IPS DF 4.7 (cell line): ENCODE results near the gene TGFBRAP1.
"Not testable (repeated sequence)": the region's sequence is repeated elsewhere in the genome, so short reads cannot be mapped to it uniquely, and the experiment has no call there.

Source experiments
- DNase-seq: peaks from one replicate; pipeline ENCODE4 v3.0.0-alpha.2; 2013; ENCODE audit warnings: low spot score; ENCODE audit errors: extremely low read depth

Gene TGFBRAP1

DNA sequence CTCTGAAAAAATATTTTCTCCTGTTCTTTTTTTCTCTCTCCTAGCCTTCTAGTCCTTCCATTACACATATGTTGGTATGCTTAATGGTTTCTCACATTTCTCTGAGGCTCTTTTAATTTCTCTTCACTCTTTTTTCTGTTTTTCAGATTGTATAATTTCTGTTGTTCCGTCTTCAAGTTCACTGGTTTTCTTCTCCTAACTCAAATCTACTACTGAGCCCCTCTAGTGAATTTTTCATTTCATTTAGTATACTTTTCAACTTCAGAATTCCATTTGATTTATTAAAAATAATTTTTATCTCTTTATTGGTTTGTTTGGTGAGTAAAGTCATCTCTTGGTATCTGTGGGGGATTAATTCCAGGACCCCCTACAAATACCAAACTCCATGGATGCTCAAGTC, 27.6 kb upstream of the TGFBRAP1 start:
- DNase-seq: no peak

DNA sequence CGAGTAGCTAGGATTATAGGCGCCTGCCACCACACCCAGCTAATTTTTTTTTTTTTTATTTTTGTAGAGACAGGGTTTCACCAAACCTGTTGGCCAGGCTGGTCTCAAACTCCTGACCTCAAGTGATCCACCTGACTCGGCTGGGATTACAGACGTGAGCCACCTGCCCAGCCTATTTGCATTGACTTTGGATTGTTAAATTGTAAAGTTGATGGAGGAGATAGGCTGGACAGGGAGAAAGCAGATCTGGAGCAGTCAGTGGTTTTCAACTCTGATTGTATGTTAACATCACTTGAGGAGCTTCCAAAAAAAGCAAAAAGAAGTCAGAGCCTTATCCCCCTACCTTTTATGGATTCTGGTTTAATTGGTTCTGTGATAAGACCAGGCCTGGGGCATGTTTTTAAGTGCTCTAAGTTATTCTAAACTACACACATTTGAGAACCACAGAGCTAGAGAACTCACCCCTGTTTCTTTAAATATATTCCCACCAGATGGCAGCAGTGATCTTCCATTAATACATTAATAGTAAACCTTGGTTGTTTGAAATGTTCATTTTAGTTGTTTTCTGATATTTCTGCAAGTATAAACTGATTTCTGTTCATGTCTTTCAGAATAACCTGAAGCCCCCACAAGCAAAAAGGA, 15.3 kb upstream of the TGFBRAP1 start:
- no peak for DNase-seq

DNA sequence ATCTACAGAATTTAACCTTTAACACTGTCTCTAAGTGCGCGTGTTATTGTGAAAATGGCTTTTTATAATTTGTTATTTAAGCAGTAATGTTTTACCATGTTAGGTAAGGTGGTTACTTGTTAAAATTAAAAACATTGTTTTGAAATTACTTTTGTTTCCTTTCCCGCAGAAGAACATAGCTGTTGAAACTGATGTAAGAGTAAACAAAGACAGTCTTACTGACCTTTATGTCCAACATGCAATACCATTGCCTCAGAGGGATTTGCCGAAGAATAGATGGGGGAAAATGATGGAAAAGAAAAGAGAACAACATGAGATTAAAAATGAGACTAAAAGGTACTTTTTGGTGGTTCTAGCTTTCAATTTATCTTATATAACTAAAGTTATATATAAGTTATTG, 9.9 kb upstream of the TGFBRAP1 start:
- DNase-seq: no peak

DNA sequence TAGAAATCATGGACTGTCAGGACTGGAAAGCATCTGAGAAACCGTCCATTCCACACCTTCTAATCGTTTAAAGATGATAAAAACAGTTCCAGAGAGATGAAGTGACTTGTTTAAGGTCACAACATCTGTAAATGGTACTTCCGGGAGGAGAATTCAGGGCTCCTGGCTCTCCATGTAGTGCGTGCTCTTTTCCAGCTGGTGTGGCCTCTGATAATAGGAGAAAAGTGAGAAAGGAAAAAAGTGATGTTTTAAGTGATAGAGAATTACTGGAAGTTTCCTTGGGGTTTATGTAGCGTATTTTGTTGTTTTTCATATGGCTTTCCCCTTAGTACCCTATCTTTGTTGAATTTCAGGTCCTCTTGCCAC, 8.5 kb upstream of the TGFBRAP1 start:
- DNase-seq: no peak

DNA sequence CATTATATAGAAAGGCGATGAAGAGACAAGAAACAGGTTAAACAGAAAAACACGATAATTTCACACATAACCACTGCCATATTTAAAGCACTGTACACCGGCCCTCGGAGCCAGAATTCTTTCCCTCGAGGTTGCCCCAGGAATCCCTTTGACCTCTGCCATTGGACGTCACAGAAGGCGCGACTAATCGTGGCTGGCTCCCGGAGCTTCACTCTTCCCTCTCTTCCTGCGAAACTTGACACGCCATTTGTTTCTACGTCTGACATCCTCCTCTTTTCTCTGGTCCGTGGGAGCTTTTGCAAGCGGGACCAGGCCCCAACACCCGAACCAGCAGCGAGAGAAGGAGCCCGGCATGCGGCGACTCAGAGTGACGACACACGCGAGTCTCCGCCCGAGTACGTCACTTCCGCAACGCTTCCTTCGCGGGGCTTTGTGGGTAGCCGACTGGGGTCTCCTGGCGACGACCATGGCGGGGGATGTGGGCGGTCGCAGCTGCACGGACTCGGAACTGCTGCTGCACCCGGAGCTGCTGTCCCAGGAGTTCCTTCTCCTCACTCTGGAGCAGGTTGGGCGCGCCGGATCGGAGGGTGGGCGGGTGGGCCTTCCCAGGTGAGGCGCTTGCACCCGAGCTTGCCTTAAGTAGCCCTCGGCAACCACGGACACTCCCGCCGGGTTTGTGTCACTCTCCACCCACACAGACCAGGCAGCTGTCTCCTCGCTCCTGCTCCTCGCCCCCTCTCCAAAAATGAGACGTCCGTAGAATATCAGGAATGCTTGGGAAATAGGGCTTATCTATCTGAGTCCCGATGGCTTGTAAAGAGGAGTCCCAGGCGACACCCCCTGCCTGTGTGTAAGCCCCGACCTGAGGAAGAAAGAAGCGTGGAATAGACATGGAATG, 7.8 kb upstream of the TGFBRAP1 start, which contains the start of gene C2orf49:
Gene C2orf49, plus strand, starts transcription at position 419 of the 898 bp plus-strand sequence. Its CDS starts 48 bp downstream, at position 467.
- peak; percentile 69 for DNase-seq

DNA sequence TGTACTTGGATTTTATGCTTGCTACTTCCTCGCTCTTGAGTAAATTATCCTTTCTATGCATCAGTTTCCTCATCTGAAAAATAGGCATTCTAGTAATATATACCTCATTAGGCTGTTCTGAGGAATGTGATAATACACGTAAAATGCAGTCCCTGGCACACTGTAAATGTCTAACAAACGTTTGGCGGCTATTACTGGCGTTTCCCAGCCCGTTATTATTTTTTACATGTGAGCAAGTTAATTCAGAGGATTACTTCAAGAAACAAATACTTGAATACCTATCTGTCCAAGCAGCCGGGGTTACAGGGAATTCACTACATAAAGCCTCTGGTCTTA, 7.2 kb upstream of the TGFBRAP1 start:
- no peak for DNase-seq

DNA sequence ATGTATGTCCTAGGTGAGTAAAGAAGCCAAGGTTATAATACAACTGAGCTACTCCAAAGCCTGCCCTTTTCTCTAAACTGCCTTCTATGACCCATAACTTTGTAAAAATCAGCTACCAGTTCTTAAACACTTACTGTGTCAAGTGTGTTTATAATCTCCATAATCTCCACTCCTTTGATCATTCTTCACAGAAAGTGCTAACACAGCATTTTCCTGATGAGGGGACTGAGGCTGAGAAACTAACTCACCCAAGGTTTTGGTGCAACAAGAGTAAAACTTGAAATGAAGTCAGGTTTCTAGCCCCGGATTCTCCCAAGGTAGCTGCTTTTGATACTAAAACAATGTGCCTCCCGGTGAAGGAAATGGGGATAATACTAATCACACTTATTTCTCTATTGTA, 5.9 kb upstream of the TGFBRAP1 start:
- DNase-seq: no peak

DNA sequence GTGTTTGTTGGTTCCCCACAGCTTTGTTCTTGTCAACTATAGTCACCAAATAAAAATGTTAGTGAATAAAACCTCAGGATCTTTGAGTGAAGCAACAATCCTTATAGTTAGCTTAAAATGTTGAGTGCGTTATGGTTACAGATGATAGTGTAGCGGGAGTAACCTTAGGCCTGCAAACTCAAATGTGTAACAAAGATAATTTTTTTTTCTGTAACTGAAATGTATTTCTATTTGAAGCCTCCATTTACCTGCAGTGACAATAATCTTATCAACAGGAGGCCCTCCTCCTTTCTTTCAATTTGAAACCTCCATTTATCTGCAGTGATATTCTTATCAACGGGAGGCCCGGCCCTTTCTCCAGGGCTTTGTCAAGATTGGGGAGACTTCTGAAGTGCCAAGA, 4.7 kb upstream of the TGFBRAP1 start:
- DNase-seq: no peak

DNA sequence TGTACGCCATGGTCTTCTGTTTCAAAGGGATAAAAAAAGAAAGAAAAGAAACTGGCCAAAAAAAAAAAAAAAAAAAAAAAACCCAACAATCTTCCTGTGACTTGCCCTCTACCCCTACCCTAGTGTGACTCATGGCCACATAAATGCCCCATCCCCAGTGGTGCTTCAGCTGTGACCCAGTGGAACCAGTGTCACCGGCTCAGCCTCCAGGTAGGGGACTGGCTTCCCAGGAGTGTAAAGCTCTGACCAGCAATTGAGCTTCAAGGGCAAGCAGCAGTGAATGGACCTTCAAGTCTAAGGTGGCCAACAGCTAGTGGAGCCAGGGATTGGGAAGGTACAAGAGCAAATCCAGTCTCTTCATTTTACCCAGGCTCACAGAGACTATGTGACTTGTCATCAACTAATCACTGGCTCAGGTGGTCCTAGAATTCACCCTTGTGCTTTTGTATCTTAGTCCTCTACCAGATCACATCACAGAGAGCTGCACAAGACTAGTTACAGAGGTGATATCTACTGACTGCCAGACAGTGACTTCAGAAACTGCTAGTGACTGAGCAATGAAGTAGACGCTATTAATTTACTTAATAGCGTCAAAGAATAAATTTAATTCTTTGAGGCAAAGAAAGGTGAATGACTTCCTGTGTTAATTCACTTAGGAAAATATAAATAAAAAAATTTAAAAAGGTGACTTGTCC, 1.3 kb upstream of the TGFBRAP1 start:
- DNase-seq: no peak

DNA sequence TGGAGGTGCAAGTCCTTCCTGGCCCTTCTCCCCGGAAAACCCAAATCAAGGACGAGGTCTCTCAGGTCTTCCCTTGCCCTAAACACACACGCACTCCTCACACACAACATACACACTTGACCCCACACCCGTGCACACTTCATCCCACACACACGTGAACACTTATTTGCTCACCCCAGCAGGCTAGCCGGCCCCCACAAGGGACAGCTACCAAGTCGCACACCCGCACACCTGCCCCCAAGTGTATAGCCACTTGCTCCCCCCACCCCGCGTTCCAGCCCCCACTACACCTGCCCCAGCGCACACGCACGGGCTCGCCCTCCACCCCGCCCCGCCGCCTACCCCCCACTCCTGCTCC, 359 bp downstream of the TGFBRAP1 start:
- DNase-seq: no peak

DNA sequence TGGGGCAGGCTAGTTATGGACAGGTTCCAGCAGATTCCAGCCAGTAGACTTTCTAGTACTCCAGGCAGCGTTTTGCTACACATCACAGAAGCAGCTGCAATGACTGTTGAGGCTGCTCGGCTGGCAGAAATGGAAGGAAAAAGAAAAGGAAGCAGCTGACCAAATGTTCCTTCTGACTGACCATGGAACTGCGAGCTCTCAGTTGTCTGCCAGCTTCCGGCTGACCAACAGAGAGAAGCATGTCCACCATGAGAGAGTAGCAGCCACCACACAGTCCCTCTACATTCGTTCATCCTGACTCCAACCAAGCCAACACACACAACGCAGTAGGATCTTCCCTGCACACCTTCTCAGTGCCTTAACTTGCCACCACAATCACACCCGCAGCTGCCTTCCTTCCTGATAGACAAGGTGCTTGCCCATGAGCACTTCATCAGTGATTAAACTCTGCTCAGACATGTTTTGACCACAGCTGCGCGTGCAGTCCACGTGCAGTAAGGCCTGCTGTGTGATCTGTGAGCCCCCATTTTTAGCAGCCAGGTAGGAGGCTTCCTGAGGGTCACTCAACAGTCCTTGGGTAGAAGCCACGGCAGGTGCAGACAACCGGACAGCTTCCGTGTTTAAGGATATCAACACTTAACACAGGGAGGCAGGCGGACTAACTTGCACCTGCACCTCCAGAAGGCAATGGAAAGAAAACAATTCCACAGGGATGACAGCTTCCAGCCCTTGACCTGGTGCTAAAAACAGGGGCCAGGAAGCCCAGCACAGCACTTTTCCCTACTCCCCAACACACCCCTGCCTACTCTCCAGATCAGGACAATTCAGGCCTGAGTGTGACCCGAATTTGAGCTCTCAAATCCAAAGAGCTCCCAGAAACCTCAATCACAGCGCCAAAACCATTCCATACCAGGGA, 996 bp downstream of the TGFBRAP1 start:
- no peak for DNase-seq

DNA sequence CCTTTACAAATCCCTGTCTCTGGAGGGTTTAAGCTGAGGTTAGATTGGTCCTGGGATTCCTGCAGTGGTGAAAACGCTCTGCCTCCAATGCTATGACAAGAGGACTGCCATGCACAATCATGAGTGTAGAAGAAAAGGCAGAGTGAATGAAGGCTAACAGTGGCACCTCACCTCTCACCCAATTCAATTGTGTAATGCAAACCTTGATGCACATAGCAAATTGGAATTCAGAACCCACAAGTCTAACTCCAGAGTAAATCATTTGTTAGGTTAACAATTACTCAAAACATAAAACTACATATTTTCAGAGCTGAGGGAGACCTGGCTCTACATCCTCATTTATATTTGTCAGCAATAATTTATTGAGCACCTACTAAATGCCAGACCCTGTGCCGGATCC, 1.8 kb downstream of the TGFBRAP1 start:
- DNase-seq: no peak

DNA sequence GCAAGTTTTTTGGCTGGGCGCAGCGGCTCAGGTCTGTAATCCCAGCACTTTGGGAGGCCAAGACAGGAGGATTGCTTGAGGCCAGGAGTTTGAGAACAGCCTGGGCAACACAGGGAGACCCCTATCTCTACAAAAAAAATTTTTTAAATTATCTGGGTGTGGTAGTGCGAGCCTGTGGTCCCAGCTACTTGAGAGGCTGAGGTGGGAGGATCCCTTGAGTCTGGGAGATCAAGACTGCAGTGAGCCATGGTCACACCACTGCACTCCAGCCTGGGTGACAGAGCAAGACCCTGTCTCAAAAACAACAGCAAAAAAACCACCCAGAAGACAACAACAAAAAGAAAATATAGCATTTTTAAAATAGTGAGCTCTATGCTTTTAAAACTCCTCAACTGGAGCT, 2.3 kb downstream of the TGFBRAP1 start:
- not testable (repeated sequence) for DNase-seq

DNA sequence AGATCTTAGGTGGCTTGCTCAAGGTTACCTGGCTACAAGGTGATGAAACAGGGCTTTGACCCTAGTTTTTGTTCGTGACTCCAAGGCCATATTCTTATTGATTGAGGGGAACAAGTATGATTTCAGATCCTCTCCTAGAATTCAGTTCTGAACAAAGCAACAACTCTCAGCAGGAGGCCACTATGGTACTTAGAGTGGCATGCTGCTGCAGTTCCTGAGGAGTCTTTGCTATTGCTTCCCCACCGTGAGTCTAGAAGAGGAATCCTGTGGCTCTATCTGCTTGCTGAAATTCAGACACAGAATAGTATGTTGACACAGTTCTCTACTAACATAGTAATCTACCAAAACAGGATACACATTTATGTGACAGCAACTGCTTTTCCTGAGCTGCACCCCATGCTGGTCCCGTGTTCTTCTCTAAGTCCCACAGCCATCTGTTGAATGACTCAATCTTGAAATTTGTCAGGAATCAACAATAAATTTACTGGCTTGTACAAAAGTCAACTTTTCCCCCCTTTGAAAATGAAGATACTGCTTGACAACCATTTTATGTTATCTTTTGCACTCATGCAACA, 4.1 kb downstream of the TGFBRAP1 start:
- no peak for DNase-seq

DNA sequence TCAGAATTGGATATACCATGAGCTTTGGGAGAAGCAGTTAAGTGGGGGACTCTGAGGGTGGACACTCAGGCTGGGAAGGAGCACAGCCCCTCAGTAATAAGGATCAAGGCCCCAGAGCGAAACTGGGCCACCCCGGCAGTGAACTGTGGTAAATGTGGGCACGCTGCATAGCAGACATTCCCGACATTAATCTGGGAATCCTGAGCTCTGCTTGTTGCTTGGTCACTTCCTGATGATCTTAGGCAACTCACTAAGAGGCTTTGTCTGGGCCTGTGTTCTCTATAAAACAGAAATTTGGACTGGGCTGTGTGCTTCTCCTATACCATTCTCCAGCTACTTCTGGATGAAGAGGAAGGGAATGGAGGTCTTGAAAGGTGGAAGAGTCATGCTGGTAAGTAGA, 4.8 kb downstream of the TGFBRAP1 start:
- DNase-seq: no peak

DNA sequence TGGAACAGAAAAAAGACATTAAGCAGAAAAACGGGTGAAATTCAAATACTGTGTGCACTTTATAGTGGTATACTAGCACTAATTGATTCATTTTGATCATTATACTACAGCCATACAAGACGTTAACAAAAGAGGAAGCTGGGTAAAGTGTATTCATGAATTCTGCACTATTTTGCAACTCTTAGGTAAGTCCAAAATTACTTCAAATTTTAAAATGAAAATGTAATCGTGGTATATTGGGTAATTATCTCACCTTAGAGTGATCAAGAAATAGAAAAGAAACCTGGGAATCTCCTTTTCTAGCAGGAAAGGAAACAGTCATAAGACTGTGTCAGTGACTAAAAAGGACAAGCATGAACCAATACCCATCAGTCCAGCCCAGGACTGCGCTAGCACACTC, 5.4 kb downstream of the TGFBRAP1 start:
- no peak for DNase-seq

DNA sequence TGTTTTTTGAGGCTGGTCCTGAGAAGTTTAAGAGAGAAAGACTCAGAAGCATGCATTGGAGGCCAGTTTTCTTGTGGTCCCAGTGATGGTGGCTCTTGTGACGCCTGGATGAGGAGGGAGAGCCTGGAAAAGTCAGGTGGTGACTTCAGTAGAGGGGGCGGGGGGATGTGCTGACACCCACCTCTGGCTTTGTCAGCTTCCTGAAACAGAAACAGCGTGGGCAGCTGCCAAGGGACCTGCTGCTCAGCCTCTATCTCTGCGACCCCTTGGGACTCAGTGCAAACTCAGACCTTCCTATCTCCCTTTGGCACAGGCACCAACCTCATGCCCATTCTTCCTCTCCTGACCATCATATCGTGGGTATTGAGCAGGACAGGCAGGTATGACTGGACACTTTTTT, 6.4 kb downstream of the TGFBRAP1 start:
- no peak for DNase-seq

DNA sequence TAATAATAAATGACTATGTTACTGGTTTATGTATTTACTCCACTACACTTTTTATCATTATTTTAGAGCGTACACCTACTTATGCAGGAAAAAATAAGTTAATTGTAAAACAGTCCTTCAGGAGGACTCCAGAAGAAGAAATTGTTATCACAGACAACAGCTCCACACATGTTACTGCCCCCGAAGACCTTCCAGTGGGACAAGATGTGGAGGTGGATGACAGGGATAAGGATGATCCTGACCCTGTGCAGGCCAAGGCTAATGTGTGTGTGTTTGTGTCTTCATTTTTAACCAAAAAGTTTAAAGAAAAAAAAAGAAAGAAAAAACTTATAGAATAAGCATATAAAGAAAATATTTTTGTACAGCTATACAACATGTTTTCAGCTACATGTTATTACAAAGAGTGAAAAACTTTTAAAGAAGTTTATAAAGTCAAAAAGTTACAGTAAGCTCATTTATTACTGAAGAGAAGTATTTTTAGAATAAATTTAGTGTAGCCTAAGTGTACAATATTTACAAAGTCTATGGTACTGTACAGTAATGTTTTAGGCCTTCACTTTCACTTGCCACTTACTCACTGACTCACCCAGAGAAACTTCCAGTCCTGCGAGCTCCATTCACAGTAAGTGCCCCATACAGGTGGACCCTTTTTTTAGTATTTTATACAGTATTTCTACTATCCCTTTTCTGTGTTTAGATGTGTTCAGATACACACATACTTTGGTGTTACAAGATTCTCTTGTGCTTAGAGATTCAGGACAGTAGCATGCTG, 7.5 kb downstream of the TGFBRAP1 start:
- no peak for DNase-seq

DNA sequence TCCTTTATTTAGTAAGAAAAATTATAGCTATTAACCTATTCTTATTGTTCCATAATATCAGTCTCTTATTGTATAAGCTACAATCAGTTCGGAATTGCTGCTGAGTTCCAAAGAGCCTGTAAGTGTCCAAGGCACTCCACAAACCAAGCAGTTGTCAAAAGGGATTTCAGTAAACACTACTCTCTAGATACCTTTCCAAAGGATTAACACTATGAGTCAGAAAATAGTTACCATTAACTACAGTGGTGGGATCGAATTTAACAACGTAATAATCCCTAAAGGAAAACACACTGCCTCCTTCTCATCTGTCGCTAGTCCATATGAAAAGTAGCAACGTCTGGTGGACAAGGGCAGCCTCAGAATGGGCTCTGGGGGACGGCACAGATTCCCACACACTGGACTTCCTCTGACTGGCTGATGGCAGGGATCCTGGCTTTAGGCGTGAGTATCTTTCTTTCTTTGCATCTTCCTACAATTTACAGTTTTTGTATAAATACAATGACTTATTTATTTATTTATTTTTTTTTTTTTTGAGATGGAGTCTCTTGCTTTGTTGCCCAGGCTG, 8.8 kb downstream of the TGFBRAP1 start:
- DNase-seq: no peak

DNA sequence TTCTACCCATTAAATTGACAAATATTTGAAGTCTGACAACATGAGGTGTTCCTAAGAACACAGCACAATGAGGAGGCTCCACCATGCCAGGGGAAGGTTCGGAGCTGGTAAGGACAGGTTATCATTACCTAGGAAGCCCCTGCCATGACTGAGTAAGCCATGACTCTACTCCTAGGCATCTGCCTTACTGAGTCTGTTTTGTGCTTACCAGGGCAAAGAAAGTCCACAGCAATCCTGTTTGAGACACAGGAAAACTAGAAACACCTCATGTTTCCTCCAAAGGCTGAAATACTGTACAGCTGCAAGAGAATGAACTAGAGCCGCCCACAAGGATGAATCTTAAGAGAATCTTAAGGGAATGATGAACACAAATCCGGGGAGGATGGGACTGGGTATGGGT, 11.6 kb downstream of the TGFBRAP1 start:
- DNase-seq: no peak
